Mammary epithelial cell (primary cell): ENCODE measurements around the gene SMAD2.

Source experiments
- EZH2 ChIP-seq: IDR thresholded peaks from 2 replicates; pipeline ENCODE4 v1.6.1; 2012; ENCODE audit warnings: low read length, inconsistent platforms, borderline replicate concordance
- TF ChIP-seq, protein P1 (sequence below), 2 donors: IDR thresholded peaks in 1 of 2; conservative IDR thresholded peaks in 1 of 2; 2 replicates each; pipeline ENCODE4 v1.5.1; 2011 to 2012; ENCODE audit warnings: inconsistent platforms in 2 of 2, low read length in 2 of 2, mild to moderate bottlenecking in 2 of 2, control low read depth in 1 of 2, low read depth in 1 of 2; ENCODE audit not compliant: insufficient read depth in 1 of 2; ENCODE audit errors: extremely low read depth in 1 of 2

DNA sequence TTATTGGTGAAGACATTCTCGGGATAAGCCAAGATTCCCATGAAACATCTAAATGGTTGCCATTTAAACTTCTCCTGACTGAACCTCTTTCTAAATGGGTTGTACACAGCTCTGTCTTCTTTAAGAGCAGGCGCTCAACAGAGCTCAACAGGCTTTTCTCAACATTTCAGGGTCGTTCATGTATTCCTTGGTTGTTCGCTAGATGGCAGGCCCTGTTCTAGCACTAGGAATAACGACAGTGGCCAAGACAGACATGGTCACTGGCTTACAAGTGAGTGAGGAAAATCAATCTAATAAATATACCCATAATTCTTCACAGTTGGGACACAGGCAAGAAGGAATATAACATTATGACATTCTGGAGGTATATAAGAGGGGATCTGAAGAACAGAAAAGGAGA lies 154.5 kb downstream of the SMAD2 start:
- no peak for TF ChIP-seq EZH2
- TF ChIP-seq, protein P1, sequence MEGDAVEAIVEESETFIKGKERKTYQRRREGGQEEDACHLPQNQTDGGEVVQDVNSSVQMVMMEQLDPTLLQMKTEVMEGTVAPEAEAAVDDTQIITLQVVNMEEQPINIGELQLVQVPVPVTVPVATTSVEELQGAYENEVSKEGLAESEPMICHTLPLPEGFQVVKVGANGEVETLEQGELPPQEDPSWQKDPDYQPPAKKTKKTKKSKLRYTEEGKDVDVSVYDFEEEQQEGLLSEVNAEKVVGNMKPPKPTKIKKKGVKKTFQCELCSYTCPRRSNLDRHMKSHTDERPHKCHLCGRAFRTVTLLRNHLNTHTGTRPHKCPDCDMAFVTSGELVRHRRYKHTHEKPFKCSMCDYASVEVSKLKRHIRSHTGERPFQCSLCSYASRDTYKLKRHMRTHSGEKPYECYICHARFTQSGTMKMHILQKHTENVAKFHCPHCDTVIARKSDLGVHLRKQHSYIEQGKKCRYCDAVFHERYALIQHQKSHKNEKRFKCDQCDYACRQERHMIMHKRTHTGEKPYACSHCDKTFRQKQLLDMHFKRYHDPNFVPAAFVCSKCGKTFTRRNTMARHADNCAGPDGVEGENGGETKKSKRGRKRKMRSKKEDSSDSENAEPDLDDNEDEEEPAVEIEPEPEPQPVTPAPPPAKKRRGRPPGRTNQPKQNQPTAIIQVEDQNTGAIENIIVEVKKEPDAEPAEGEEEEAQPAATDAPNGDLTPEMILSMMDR (conservative IDR thresholded peaks at IDR 0.05 in 1 of 2, IDR thresholded peaks at IDR 0.05 in 1 of 2; ENCODE audit: extremely low read depth in 1 of 2, insufficient read depth in 1 of 2, low read depth in 1 of 2, low read length in 2 of 2): no peak
